Epithelial cell of esophagus (primary cell): ENCODE data around the gene LAMTOR1.
"Not testable (repeated sequence)": the region's sequence is repeated elsewhere in the genome, so short reads cannot be mapped to it uniquely, and the experiment has no call there.

Experiments used
- DNase-seq: peaks from one replicate; pipeline ENCODE4 v3.0.0; 2010; ENCODE audit warnings: low read depth
- H3K4me3 ChIP-seq: 2 replicates; pipeline ENCODE4 v1.5.1; 2011; ENCODE audit warnings: mild to moderate bottlenecking, low read length, control low read depth
- CTCF ChIP-seq: IDR thresholded peaks from 2 replicates; pipeline ENCODE4 v1.5.1; 2011; ENCODE audit warnings: low read depth, mild to moderate bottlenecking, low read length, control low read depth, inconsistent platforms; ENCODE audit not compliant: insufficient read depth; ENCODE audit errors: missing control alignments

The LAMTOR1 gene

GRCh38 chr11:72139500-72139899 lies 36.4 kb upstream of the LAMTOR1 start:
- H3K4me3 ChIP-seq: no peak overlapping the region
- DNase-seq: no peak
- TF ChIP-seq CTCF: no peak

- no peak for TF ChIP-seq CTCF
- no peak for DNase-seq
- no peak overlapping the region for H3K4me3 ChIP-seq
Observed at GRCh38 chr11:72138821-72139390, 35.8 kb upstream of the LAMTOR1 start.

GRCh38 chr11:72136684-72137262 lies 33.7 kb upstream of the LAMTOR1 start:
- peak; percentile 66 for DNase-seq
- H3K4me3 ChIP-seq: no peak overlapping the region
- no peak for TF ChIP-seq CTCF

- no peak for TF ChIP-seq CTCF
Observed at GRCh38 chr11:72135891-72136683, 33.0 kb upstream of the LAMTOR1 start.

GRCh38 chr11:72135473-72135872 lies 32.4 kb upstream of the LAMTOR1 start, which contains the start of gene FOLR3:
Gene FOLR3, plus strand, starts transcription at chr11:72135725. Its CDS starts 228 bp downstream, at chr11:72135953.
- DNase-seq, H3K4me3 ChIP-seq: not testable (repeated sequence)

More at GRCh38 chr11:72135891-72136683, 33.0 kb upstream of the LAMTOR1 start:
- DNase-seq: no peak
- H3K4me3 ChIP-seq: no peak overlapping the region

GRCh38 chr11:72132646-72133045 lies 29.5 kb upstream of the LAMTOR1 start:
- H3K4me3 ChIP-seq: no peak overlapping the region
- DNase-seq: no peak
- no peak for TF ChIP-seq CTCF

GRCh38 chr11:72129381-72129780 lies 26.3 kb upstream of the LAMTOR1 start:
- TF ChIP-seq CTCF: no peak
- no peak for DNase-seq
- no peak overlapping the region for H3K4me3 ChIP-seq
